Activated T-cell treated with anti-CD3 and anti-CD28 coated beads, Interleukin-2, amount 50 U/mL, for 48 hours (primary cell): ENCODE data around the gene TTC28.
"Not testable (repeated sequence)": the region's sequence is repeated elsewhere in the genome, so short reads cannot be mapped to it uniquely, and the experiment has no call there.

ENCODE experiments used
- DNase-seq, 2 experiments: peaks; one replicate each; pipeline ENCODE4 v3.0.0-alpha.2; 2020

The TTC28 gene

DNA sequence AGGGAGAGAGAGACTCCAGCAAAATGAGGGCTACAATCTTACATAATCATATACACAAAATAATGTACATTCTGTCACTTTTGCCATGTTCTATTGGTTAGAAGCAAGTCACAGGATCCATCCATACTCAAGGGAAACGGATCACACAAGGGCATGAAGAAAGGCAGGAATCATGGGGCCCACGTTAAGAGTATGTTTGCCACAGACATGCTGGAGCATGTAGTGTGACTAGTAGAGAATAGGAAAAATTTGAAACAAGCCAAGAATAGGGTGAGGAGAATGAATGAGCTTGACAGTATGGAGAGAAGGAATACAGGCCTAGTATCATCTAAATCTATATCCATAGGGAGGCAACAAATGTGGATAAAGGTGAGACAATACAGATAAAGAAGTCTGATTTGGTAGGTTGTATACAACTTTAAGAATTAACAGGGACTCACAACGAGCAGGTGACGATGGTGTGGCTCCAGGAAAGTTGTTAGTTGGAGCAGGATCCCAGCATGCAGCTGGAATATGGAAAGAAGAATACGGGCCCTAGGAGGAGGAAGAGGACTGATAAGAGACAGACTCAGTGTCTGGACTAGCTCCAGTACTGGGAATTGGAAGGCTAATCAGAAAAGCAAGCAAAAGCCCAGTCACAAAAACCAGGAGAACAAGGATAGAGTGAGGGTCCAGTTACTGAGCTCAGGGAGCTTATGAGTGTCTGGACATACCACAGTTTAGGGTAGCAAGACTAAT is 458.8 kb downstream of the TTC28 start:
- no peak for DNase-seq

DNA sequence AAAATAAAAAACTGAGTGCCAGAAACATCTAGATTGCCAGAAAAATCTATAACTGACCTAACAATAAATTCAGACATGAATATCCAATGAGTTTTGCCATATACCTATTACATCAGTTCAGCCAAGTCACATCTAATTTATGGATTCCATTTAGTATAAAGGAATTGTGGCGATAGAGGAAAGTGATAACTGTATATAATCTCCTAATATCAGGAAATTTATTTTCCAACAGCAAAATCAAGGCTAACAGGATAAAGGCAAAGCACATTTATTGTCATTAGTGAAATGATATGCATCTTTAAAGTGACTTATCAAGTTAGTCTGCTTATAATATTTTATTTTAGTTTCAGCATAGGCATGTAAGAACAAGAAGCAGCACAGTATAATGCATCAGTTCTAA is 462.4 kb downstream of the TTC28 start:
- DNase-seq, result no peak

DNA sequence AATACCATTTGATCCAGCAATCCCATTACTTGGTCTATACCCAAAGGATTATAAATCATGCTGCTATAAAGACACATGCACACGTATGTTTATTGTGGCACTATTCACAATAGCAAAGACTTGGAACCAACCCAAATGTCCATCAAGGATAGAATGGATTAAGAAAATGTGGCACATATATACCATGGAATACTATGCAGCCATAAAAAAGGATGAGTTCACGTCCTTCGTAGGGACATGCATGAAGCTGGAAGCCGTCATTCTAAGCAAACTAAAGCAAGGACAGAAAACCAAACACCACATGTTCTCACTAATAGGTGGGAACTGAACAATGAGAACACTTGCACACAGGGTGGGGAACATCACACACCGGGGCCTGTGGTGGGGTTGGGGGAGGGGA is 464.9 kb downstream of the TTC28 start:
- DNase-seq, result not testable (repeated sequence)

DNA sequence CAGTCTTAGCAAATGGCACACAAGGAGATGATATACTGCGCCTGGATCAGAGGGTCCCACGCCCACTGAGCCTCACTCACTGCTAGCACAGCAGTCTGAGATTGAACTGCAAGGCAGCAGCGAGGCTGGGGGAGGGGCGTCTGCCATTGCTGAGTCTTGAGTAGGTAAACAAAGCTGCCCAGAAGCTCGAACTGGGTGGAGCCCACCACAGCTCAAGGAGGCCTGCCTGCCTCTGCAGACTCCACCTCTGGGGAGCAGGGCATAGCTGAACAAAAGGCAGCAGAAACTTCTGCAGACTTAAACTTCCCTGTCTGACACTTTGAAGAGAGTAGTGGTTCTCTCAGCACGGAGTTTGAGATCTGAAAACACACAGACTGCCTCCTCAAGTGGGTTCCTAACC is 470.2 kb downstream of the TTC28 start:
- not testable (repeated sequence) for DNase-seq

DNA sequence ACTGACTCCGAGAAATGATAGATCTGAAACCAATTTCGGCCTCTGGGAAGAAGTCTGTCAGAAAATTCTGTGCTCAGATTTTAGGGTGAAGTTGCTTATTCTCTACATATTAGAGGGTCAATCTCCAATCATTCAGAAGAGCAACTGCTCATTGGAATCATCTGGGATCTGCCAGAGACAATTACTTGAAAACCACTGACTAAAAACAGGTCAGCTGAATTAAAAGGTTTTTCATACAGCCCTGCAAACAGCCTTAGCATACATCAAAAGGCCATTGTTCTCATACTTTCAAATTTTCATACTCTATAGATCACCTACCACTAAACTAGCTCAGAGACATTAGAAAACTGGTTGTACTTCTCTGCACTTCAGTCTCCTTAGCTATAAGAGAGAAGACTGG is 470.9 kb downstream of the TTC28 start:
- no peak for DNase-seq

DNA sequence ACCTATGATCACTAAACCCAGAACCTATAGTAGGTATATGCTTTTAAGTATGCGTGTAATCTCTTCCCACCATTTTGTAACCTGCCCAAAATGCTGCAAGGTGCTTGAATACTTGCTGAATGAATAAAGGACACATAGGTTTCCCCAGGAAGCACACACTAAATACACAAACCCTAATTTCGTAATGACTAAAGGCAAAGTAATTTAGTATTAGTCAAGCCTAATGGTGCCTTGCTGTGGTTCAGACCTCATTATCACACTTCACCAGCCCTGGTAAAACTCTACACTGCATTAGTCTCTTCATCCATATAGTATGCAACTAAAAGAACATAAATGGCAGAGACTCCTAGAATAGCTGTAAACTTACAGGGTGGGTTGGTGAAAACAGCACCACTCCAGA is 471.6 kb downstream of the TTC28 start:
- no peak for DNase-seq

DNA sequence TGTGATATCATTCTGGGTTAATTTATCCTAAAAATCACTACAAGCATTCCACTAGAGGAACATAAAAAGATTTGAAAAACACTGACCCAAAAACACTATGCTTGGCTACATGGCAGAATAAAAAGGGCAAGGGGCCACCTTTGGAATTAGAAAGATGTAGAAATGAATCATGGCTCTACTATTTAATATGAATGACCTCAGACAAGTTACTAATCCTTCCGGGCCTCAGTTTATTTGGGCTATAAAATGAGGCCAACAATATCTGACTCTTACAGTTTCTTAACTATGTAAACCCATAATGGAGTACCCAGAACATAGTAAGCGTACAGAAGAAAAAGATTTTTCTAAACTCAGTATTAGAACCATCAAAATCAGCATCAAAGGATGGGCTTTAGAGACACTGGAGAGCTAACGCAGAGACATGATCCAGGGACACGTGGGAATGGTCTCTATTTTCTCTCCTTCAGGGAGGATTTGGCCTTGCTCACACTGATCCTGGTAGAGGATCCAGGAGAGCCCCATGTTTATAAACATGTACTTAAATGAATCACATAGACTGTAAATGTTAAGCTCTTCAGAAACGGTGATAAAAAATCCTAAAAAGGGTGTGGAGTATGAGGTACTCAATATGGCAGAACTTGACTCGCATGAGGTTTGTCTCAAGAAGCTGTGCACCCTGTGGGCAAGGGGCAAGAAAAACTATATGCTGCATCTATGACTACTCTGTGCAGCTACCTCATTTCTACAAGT is 472.2 kb downstream of the TTC28 start:
- no peak for DNase-seq

DNA sequence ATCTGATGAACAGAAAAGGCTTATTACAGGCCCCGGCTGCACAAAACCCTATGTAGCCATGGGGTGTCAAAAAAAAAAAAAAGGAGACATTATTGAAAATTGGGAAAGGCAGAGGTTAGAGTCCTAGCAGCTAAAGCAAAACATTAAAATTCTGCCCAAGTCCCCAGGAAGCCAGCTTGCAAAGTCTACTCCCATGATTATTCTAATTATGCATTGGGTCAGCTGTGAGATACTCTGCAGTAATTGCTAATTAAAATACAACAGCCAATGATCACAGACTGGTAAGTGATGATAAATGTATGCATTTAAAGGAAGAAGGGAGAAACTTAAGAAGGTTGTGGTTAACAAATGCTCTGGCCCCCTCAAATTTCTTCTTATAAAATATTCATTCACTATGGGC is 473.7 kb downstream of the TTC28 start:
- DNase-seq, result no peak

DNA sequence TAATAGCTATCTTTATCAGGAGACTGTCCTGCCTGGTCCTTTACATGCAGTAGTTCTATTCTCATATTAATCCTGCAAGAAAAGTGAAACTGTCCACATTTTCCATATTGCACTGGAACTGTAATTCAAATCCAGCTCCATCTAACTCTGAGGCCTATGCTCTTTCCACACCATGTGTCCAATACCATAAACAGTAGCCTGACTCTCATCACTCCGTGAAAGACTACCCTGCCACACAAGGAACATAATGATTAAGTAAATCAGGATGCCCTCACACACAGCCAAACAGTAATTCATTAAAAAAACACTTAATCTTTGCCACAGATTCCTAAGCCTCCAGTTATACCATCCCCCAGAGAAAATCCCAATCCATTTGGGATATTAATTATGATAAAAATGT is 475.3 kb downstream of the TTC28 start:
- DNase-seq, result no peak

DNA sequence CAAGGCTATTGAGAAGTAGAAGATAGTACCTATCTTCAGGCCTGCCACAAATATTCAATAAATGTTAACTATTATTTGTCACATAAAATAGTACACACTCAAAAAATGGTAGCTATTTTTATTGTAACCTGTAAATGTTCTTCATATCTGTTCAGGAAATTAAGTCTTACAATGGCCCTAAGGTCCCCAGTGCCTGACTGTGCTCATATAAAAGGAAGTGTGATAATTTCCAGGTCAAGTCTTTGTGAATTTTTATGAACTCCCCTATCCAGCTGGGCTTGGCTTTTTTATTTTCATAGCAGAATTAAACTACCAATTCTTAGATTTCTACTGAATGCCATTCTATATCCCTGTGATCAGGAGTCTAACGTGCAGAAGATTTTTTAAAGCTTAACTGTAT is 476.4 kb downstream of the TTC28 start:
- DNase-seq, result no peak

DNA sequence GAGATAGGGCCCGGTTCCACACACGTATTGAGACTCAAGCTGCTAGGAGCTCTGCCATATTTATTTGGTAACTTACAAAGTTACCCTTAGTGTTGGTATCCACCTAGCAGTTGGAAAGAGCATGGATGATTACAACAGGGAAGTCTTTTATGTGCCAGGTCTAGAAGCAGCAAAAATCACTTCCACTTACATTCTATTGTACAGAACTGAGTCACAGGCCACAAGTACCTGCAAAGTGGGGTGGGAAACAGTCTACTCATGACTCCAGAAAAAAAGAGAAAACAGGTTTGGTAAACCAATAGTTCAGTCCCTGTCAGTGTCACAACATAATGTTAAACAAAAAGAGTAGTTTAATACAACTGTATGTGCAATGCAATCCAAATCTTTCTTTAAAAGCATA is 480.9 kb downstream of the TTC28 start:
- DNase-seq, result no peak

DNA sequence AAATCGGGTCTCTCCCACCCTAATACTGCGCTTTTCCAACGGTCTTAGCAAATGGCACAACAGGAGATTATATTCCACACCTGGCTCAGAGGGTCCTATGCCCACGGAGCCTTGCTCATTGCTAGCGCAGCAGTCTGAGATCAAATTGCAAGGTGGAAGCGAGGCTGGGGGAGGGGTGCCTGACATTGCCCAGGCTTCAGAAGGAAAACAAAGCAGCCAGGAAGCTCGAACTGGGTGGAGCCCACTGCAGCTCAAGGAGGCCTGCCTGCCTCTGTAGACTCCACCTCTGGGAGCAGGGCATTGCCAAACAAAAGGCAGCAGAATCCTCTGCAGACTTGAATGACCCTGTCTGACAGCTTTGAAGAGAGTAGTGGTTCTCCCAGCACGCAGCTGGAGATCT is 488.1 kb downstream of the TTC28 start:
- not testable (repeated sequence) for DNase-seq

DNA sequence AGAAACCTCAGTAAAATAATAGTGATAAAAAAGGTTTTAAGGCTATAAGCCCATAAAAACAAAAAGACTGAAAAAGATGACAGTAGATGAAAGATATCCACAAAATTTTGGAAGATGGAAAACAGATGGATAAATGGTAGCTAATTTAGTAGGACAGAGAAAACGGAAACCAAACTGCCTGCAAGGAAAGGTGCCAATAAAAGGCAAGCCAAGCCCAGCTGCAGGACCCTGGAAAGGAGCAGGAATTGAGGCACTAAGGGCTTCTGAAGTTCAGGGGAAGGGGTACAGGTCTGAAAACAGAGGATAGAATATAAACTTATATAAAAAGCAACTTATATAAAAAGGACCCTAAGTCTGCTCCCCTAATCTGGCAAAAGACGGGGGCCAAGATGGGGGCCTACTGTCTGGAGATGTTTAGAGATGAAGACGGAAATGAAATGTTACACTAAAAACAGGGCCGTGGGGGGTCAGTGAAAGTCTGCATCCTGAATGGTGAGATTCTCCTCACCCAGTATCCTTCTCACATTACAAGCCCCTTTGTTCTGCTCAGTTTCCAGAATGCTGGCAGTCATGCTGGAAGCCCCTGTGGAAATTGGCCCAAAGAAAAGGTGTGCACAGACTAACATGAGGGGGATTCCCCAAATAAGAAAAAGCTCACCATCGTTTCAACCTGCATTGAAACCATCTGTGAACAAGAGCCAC is 491.3 kb downstream of the TTC28 start:
- DNase-seq, result no peak

DNA sequence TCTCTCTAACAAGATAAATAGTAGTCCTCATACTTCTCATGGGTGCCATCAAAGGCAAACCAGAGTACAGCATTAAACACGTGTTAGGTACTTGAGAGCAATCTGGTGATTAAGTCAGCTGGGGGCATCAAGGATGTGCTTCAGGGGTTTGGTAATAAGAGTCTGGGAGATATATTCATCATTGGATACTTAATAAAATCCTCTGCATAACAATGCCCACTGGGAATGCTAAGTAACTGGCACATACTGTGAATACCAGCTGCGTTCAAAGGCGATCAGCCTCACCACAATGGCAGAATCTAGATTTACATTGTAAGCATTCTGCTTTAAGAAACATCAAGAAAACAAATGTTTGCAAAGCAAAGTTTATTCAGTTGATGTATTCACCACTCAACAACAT is 492.0 kb downstream of the TTC28 start:
- no peak for DNase-seq

DNA sequence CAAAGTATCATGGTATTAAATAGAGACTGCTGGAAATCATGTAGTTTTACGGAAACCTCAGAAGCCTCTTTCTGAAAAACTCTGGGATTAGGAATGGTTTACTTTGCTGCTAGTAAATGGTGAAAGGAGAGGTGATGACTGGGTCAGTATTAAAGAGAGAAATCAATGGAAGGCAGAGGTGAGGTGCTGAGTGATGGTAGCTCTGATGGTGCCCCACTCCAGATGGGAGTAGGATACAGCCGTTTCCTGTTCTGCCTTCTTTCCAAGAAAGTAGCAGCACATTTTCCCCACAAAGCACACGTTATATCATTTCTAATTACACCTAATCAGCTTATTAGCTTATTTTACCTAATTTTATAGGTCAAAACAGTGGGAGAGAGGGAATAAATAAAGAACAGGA is 493.0 kb downstream of the TTC28 start:
- DNase-seq, result no peak

DNA sequence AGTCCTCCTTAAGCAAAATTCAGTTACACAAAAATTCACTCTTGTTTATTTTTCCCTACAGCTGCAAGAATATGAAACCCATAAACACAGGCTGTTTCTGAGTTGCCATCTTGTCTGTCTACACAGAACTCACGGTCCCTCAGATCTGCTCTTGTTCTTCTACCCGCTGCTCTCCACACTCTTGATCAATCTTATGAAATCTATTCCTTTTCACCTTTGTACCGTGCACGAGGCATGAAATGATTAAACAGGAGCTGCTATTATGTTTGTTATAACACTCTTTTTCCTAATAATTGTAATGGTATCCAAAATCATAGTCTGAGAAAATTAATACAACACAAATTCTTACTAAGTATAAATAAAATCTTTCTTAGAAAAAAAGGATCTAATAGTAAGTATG is 494.5 kb downstream of the TTC28 start:
- no peak for DNase-seq

DNA sequence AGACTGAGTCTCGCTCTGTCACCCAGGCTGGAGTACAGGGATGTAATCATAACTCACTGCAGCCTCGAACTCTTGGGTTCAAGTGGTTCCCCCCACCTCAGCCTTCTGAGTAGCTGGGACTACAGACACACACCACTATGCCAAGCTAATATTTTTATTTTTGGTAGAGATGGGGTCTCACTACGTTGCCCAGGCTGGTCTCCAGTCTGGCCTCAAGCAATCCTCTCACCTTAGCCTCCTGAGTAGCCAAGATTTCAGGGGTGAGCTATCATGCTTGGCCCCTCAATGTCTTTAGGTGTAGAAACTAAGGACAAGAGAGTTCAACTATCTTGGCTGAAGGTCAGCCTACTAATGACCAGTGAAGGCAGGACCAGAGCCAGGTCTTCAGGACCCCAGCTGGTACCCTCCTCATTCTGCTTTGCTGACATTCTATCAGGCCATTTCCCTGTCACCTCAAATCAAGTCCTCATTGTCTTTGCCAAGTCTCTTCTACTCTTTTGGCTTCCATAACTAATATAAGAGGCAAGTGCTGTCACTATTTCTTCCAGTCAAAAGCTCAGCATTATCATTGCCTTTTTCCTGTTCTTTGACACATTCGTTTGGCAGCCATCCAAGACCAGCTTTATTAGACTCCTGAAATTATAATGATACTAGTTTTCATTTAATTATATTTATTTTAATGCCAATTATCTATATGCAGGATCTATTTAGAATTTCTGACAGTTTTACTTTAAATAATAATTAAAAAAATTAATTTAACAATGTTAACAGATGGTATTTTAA is 496.4 kb downstream of the TTC28 start:
- no peak for DNase-seq

DNA sequence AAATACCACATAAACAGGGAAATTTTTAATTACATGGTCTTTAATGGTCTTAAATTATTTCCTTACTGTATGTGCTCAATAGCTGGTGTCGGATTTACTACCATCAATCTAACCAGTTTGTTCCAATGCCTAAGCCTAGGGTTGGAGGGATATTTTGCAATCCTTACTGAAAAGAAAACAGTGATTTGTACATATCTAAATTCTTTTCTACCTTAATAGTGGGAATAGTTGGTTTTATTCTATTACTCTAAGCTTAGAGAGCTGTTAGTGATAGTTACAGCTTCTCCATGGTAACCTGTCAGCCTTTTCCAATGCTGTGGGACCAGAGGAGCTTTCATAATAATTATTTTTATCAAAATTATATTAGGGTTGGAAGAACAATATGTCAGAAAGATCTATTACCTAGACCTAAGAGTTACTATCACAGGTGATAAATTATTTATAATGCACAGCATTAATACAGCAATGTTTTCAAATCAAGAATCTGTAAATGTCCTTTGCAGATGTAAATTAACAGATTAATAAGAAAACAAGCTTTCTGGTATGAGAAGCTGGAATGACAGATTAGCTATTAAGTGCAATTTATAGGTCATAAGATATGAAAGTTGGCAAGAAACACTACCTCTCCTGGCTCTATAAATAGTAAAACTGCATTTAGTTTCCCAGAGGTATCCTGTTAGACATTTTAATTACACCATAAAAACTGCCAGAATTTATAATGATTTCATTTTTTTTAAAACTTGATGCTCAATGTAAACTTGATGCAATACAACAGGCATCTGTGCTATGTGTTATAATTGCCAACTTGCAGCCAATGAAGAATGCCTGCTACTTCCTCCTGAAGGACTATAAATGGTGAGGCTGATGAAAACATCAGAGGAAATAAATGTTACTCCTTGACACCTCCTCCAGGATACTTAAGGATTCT is 498.6 kb downstream of the TTC28 start:
- no peak for DNase-seq

DNA sequence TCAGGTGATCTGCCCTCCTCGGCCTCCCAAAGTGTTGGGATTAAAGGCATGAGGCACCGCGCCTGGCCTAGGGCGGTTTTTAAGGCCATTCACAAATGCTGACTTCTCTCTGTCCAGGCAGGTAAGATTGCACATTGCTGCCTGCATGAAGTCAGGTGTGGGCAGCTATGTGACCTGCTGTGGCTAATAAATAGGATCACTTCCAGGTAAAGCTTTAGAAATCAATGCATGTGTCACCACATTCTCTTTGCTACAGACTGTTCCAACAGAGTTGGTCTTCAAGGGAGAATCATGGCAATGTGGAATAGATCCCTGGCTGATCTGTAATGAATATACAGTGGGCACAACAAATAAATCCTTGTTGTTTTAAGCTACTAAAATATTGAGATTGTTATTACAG is 500.2 kb downstream of the TTC28 start:
- no peak for DNase-seq

DNA sequence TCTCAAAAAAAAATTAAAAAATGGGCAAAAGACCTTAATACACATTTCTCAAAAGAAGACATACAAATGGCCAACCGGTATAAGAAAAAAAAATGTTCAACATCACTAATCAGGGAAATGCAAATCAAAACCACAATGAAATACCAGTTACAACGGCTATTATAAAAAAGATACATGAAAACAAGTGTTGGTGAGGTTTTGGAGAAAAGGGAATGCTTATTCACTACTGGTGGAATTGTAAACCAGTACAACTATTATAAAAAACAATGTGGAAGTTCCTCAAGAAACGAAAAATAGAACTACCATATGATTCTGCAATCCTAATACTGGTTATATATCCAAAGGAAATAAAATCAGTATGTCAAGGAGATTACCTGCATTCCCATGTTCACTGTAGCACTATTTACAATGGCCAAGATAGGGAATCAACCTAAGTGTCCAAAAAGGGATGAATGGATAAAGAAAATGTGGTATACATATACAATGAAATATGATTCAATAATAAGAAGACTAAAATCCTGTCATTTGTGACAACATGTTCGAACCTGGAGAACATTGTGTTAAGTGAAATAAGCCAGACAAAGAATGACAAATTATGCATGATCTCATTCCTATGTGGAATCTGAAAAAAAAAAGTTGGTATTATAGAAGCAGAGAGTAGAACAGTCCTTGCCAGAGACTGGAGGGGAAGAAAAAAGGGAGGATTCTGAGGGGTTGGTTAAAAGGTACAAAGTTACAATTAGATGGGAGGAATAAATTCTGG is 503.7 kb downstream of the TTC28 start:
- no peak for DNase-seq

DNA sequence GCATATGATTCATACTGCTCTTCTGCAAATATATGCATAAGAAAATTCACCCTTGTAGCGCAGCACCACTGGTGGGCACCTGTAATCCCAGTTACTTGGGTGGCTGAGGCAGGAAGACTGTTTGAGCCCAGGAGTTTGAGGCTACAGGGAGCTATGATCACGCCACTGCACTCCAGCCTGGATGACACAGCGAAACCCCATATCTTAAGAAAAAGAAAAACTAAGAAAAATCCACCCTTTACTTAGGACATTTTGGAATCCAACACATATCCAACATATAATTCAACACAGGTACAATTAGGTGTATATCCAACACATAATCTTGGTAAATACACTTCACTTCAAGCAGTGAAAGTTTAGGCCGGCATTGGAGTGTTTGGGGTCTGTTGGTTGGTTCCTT is 505.1 kb downstream of the TTC28 start:
- DNase-seq, result no peak
